ENCODE measurements around the gene MDC1.
"Not testable (repeated sequence)": the region's sequence is repeated elsewhere in the genome, so short reads cannot be mapped to it uniquely, and the experiment has no call there.

The MDC1 gene

GRCh38 chr6:30717129-30717844 is at the start of gene MDC1:
MDC1 (minus strand) TSS chr6:30717281; CDS start chr6:30715175, 2,106 bp downstream.
- DNase-seq (ENCODE audit: low spot score) = peak; percentile 92

GRCh38 chr6:30766461-30767157 is 49.5 kb upstream of the MDC1 start:
- TF ChIP-seq, protein P1, sequence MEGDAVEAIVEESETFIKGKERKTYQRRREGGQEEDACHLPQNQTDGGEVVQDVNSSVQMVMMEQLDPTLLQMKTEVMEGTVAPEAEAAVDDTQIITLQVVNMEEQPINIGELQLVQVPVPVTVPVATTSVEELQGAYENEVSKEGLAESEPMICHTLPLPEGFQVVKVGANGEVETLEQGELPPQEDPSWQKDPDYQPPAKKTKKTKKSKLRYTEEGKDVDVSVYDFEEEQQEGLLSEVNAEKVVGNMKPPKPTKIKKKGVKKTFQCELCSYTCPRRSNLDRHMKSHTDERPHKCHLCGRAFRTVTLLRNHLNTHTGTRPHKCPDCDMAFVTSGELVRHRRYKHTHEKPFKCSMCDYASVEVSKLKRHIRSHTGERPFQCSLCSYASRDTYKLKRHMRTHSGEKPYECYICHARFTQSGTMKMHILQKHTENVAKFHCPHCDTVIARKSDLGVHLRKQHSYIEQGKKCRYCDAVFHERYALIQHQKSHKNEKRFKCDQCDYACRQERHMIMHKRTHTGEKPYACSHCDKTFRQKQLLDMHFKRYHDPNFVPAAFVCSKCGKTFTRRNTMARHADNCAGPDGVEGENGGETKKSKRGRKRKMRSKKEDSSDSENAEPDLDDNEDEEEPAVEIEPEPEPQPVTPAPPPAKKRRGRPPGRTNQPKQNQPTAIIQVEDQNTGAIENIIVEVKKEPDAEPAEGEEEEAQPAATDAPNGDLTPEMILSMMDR (IDR thresholded peaks at IDR 0.05; ENCODE audit: extremely low read depth, missing control alignments) = no peak
- no peak for DNase-seq (ENCODE audit: low spot score)

More at GRCh38 chr6:30717129-30717844, at the start of gene MDC1:
- TF ChIP-seq, protein P1 (IDR thresholded peaks at IDR 0.05; ENCODE audit: extremely low read depth, missing control alignments) = no peak

DNA sequence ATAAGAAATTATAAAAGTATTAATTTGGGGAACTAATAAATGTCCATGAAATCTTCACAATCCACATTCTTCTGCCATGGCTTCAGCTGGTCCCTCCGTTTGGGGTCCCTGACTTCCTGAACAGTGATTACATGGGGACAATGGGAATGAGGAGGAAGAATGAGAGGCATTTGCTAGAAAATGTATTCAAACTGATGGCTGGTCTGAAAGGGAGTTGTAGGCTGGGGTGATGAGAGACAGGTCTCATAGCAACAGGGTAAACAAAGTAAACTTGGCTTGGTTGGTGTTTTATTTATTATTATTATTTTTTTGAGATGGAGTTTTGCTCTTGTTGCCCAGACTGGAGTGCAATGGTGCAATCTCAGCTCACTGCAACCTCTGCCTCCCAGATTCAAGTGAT is 48.4 kb upstream of the MDC1 start:
- not testable (repeated sequence) for DNase-seq (ENCODE audit: low spot score)

- not testable (repeated sequence) for DNase-seq (ENCODE audit: low spot score)
Measured at GRCh38 chr6:30764490-30765043, 47.5 kb upstream of the MDC1 start.

GRCh38 chr6:30763618-30764489 is 46.8 kb upstream of the MDC1 start:
- TF ChIP-seq, protein P1 (IDR thresholded peaks at IDR 0.05; ENCODE audit: extremely low read depth, missing control alignments) = no peak
- DNase-seq (ENCODE audit: low spot score) = no peak

DNA sequence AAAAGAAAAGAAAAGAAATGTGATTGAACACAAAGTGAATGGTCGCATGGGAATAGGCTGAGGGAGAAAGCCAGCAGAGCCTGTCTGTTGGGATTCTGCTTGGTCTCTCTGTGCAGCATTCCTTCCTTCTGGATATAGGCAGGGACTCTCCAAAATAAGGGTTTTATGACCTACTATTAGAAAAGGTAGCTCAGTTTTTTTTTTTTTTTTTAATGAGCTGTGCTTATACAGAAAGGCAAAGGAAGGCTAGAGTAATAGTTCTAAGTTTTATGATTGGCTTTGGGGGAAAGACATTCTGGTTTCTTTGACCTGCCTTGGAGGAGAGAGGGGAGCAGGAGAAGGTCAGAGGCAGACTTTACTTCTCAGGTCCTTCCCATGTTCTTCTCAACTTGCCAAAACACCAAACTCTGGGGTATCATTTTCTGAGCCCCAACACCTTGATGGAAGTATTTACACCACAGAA is 46.1 kb upstream of the MDC1 start:
- no peak for DNase-seq (ENCODE audit: low spot score)
- TF ChIP-seq, protein P1 (IDR thresholded peaks at IDR 0.05; ENCODE audit: extremely low read depth, missing control alignments) = no peak

DNA sequence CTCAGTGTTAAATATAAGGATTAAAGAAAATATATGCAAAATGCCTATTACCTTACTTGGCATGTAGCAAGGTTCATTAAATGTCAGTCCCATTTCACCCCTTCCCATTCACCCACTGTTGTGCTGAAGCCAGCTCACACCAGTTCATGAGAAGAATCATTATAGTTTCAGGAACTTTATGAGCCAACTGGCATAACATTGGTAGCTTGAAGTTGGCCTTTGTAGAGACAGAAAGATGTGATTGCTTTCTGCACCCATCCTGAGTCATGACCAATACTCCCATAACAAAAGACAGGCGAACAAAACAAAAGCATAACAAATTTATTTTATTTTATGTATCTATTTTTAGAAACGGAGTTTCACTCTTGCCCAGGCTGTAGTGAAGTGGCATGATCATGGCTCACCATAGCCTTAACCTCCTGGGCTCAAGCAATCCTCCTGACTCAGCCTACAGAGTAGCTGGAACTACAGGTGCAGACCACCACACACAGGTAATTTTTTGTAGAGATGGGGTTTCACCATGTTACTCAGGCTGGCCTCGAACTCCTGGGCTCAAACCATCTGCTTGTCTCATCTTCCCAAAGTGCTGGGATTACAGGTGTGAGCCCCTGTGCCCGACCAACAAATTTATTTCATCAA is 44.8 kb upstream of the MDC1 start:
- TF ChIP-seq, protein P1 (IDR thresholded peaks at IDR 0.05; ENCODE audit: extremely low read depth, missing control alignments) = no peak
- no peak for DNase-seq (ENCODE audit: low spot score)

Measured in GM20000 (cell line).